Duodenal mucosa (tissue), 2 donors: ENCODE data around the gene CPNE2.

Source experiments
- H3K27ac ChIP-seq: one replicate; pipeline ENCODE4 v1.7.0; 2013; ENCODE audit warnings: low read depth, low read length
- H3K27me3 ChIP-seq, 2 donors: one replicate each; pipeline ENCODE4 v1.7.0; 2013; ENCODE audit warnings: low read length in 2 of 2, control low read depth in 1 of 2; ENCODE audit not compliant: insufficient read depth in 2 of 2, control insufficient read depth in 1 of 2
- H3K36me3 ChIP-seq, 2 donors: one replicate each; pipeline ENCODE4 v1.7.0; 2013; ENCODE audit warnings: low read length in 2 of 2, control low read depth in 1 of 2; ENCODE audit not compliant: insufficient read depth in 2 of 2, control insufficient read depth in 1 of 2
- H3K4me1 ChIP-seq, 2 donors: one replicate each; pipeline ENCODE4 v1.7.0; 2013; ENCODE audit warnings: low read length in 2 of 2, control low read depth in 1 of 2; ENCODE audit not compliant: insufficient read depth in 2 of 2, control insufficient read depth in 1 of 2
- H3K4me3 ChIP-seq, 2 donors: one replicate each; pipeline ENCODE4 v1.7.0; 2013; ENCODE audit warnings: low read length in 2 of 2, low read depth in 1 of 2
- H3K9ac ChIP-seq, 2 donors: one replicate each; pipeline ENCODE4 v1.7.0; 2013; ENCODE audit warnings: low read length in 2 of 2, low read depth in 1 of 2
- H3K9me3 ChIP-seq, 2 donors: one replicate each; pipeline ENCODE4 v1.7.0; 2013; ENCODE audit warnings: low read length in 2 of 2, control low read depth in 1 of 2; ENCODE audit not compliant: control insufficient read depth in 1 of 2

CPNE2 gene

DNA sequence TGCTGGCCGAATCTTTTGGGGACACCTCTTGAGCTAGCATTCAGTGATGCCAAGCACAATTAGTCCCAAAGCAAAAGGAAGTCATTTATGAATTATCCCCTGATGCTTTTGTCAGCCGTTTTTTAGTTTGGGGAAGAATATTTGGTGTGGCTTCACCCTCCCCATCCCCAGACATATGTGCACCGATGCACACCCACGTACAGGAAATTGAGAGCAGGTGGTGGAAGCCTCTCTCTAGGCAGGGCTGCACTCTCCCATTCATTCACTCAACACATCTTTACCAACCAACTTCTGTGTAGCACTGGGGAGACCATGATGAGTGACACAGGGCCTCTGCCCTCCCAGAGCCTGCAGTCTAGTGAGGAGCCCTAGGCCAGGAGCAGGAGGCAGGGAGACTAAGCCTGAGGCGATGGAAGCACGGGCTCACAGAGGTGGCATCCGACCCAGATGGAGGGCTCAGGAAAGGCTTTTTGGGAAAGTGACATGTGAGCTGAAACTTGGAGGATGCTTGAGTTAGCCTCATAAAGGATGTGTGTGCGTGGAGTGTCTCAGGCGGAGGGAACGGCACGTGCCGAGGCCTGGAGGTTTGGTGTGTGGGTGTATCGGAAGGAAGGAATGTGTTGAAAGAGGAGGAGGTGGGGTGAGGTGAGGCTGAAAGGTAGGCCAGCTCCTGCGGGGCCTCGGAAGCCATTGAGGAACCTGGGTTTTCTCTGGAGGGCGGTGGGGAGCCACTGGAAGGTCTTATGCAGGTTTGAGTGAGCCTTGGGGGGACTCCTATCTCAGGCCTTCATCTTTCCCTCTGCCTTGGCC lies 49.6 kb downstream of the CPNE2 start:
- no peak overlapping the region for H3K27ac ChIP-seq

DNA sequence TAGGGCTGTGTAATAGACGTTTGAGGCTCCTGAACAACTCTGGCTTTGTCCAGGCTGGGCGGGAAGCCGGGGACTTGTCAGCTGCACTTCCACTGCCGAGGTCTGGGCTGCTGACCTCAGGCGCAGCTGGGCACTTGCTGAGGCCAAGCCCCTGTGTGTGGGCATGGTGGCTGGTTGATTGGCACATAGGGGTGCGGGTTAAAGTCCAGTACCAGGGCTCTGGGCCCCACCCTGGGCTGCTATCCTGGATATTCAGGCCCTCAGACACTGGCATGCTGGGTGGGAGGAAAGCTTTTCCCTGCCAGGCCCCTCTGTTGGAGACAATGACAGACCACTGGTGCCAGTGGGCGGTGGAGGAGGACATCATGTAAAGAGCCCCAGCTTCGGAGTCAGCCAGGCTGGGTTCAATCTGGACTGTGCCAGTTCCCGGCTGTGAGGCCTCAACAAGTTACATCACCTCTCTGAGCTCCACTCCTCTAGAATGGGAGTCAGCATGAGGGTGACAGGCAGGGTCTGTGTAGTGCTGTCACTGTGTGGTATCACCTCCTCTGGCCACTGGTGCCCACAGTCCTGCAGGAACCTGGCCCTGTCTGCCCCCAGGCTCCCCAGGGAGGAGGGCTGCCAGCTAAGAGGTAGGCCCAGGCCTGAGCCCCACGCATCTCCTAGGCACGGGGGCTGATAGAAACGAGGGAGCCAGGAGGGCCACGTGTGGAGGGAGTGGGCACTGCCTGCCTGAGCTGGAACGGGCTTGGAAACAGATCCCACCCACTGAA lies 51.0 kb downstream of the CPNE2 start:
- Histone ChIP-seq H3K4me1 (peaks cover 31 to 37% of the 10 kb centered on the region in 2 donors), H3K4me3 (no peak overlapping the region), H3K27ac (no peak overlapping the region), H3K36me3 (no peaks in the 10 kb centered on the region), H3K9me3 (no peaks in the 10 kb centered on the region), H3K27me3 (no peaks in the 10 kb centered on the region), H3K9ac (peak overlapping the region; percentile 31 to 47)

More for the DNA sequence above, 49.6 kb downstream of the CPNE2 start:
- H3K27me3 ChIP-seq: no peaks in the 10 kb centered on the region
- H3K9ac ChIP-seq: no peak overlapping the region
- no peaks in the 10 kb centered on the region for H3K9me3 ChIP-seq
- no peak overlapping the region for H3K4me3 ChIP-seq
- H3K36me3 ChIP-seq: no peaks in the 10 kb centered on the region
- H3K4me1 ChIP-seq: peaks cover 26 to 34% of the 10 kb centered on the region in 2 donors

- Histone ChIP-seq H3K9me3 (no peaks in the 10 kb centered on the region), H3K4me1 (peaks cover 31 to 37% of the 10 kb centered on the region in 2 donors), H3K36me3 (no peaks in the 10 kb centered on the region), H3K27ac (no peak overlapping the region), H3K4me3 (no peak overlapping the region), H3K27me3 (no peaks in the 10 kb centered on the region), H3K9ac (no peak overlapping the region)
These were observed 51.6 kb downstream of the CPNE2 start for GRCh38 chr16:57144027-57144426.

GRCh38 chr16:57145046-57146021 lies 53.0 kb downstream of the CPNE2 start:
- H3K27ac ChIP-seq: no peak overlapping the region

GRCh38 chr16:57146040-57146647 lies 53.8 kb downstream of the CPNE2 start:
- Histone ChIP-seq H3K27me3 (no peaks in the 10 kb centered on the region), H3K9ac (no peak overlapping the region), H3K4me1 (peaks cover 29 to 31% of the 10 kb centered on the region in 2 donors), H3K36me3 (peaks cover 0 to 6% of the 10 kb centered on the region in 2 donors), H3K4me3 (no peak overlapping the region), H3K9me3 (no peaks in the 10 kb centered on the region), H3K27ac (no peak overlapping the region)

More at GRCh38 chr16:57145046-57146021, 53.0 kb downstream of the CPNE2 start:
- Histone ChIP-seq H3K9me3 (no peaks in the 10 kb centered on the region), H3K9ac (no peak overlapping the region), H3K36me3 (no peaks in the 10 kb centered on the region), H3K4me3 (no peak overlapping the region), H3K27me3 (no peaks in the 10 kb centered on the region), H3K4me1 (peaks cover 31 to 35% of the 10 kb centered on the region in 2 donors)

DNA sequence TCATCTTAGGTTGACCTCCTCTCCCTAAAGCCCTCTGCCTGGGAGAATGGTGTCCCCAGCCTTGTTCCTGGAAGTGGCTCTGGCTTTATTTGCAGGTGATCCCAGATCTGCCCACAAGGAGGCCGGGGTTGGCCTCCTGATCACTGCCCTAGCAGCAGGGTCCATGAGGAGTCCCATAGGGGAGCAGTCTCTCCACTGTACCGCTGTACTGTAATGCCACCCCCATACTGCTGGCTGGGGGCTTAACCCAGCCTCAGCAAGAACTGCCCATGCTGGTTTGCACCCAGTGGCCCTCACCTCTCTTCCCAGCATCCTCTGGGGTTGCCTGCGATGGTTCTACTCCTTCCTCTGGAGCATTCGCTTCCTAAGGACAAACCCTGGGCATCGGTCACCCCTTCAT lies 54.4 kb downstream of the CPNE2 start:
- Histone ChIP-seq H3K27ac (no peak overlapping the region), H3K9me3 (no peaks in the 10 kb centered on the region), H3K27me3 (no peaks in the 10 kb centered on the region), H3K4me3 (no peak overlapping the region), H3K9ac (no peak overlapping the region), H3K36me3 (peaks cover 0 to 9% of the 10 kb centered on the region in 2 donors), H3K4me1 (peaks cover 26 to 28% of the 10 kb centered on the region in 2 donors)

GRCh38 chr16:57147381-57148221 lies 55.2 kb downstream of the CPNE2 start:
- H3K4me1 ChIP-seq: peaks cover 20 to 26% of the 10 kb centered on the region in 2 donors
- H3K27me3 ChIP-seq: no peaks in the 10 kb centered on the region
- no peak overlapping the region for H3K27ac ChIP-seq
- no peaks in the 10 kb centered on the region for H3K9me3 ChIP-seq
- no peak overlapping the region for H3K9ac ChIP-seq
- H3K4me3 ChIP-seq: no peak overlapping the region
- peaks cover 1 to 16% of the 10 kb centered on the region in 2 donors for H3K36me3 ChIP-seq

- H3K4me1 ChIP-seq: peaks cover 11 to 18% of the 10 kb centered on the region in 2 donors
- no peaks in the 10 kb centered on the region for H3K9me3 ChIP-seq
- no peaks in the 10 kb centered on the region for H3K27me3 ChIP-seq
- no peak overlapping the region for H3K4me3 ChIP-seq
- peaks cover 4 to 25% of the 10 kb centered on the region in 2 donors for H3K36me3 ChIP-seq
- no peak overlapping the region for H3K27ac ChIP-seq
- H3K9ac ChIP-seq: no peak overlapping the region
These were observed 56.1 kb downstream of the CPNE2 start for GRCh38 chr16:57148481-57148880.

DNA sequence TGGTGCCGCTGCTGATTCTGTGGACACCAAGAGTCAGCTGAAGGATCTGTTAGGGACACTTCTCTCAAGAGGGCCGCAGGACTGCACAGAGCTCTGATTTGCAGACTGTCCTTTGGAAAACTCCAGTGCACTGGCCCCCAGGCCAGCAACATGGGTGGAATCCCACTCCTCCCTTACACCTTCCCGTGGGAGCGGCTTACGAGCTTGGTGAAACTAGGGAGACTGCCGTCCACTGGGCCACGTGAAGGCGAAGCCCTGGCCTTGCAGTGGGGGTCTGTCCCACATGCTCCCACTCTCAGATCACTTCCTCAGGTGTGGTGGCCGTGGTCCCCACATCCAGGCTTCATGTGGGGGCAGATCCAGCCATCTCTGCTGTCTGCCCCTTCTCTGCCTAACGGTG lies 57.0 kb downstream of the CPNE2 start:
- H3K4me1 ChIP-seq: peaks cover 5 to 11% of the 10 kb centered on the region in 2 donors
- H3K27me3 ChIP-seq: no peaks in the 10 kb centered on the region
- H3K9ac ChIP-seq: no peak overlapping the region
- H3K9me3 ChIP-seq: no peaks in the 10 kb centered on the region
- H3K27ac ChIP-seq: no peak overlapping the region
- peaks cover 9 to 34% of the 10 kb centered on the region in 2 donors for H3K36me3 ChIP-seq
- no peak overlapping the region for H3K4me3 ChIP-seq
